Measurements from ENCODE around the gene BTF3.

GRCh38 chr5:73515232-73515631 is 17.0 kb downstream of the BTF3 start:
- TF ChIP-seq CTCF (IDR thresholded peaks at IDR 0.05): no peak
- TF ChIP-seq EP300 (IDR thresholded peaks at IDR 0.05): no peak

All from upper lobe of left lung (tissue), 4 donors.